HG03280 (cell line): ENCODE data around the gene OR52E2.
"Not testable (repeated sequence)": the region's sequence is repeated elsewhere in the genome, so short reads cannot be mapped to it uniquely, and the experiment has no call there.

Source experiments
- ATAC-seq: cut with Tn5 transposase; IDR thresholded peaks from one replicate; pipeline ENCODE4 v1.9.1; 2021; ENCODE audit warnings: mild to moderate bottlenecking, moderate library complexity; ENCODE audit not compliant: unreplicated experiment

Gene OR52E2

GRCh38 chr11:5059391-5059790, at the start of gene OR52E2:
Gene OR52E2, minus strand, starts transcription at chr11:5059627. Its CDS starts 0 bp downstream, at chr11:5059627.
- ATAC-seq = no peak

GRCh38 chr11:5107285-5107684, 47.9 kb upstream of the OR52E2 start:
- ATAC-seq = no peak

- ATAC-seq = no peak
These were observed 43.6 kb upstream of the OR52E2 start for GRCh38 chr11:5103066-5103465.

GRCh38 chr11:5102246-5102645, 42.8 kb upstream of the OR52E2 start:
- ATAC-seq = no peak

GRCh38 chr11:5096011-5096410, 36.6 kb upstream of the OR52E2 start:
- ATAC-seq = no peak

GRCh38 chr11:5092821-5093585, 33.6 kb upstream of the OR52E2 start:
- no peak for ATAC-seq

- ATAC-seq = no peak
These were observed 31.2 kb upstream of the OR52E2 start for GRCh38 chr11:5090668-5091067.

- no peak for ATAC-seq
These were observed 29.1 kb upstream of the OR52E2 start for GRCh38 chr11:5088556-5088955.

- no peak for ATAC-seq
These were observed 24.2 kb upstream of the OR52E2 start for GRCh38 chr11:5083602-5084001.

GRCh38 chr11:5081405-5081804, 22.0 kb upstream of the OR52E2 start:
- no peak for ATAC-seq

GRCh38 chr11:5071799-5072198, 12.4 kb upstream of the OR52E2 start:
- no peak for ATAC-seq

- no peak for ATAC-seq
These were observed 9.8 kb upstream of the OR52E2 start, which contains the start of gene OR52E1 for GRCh38 chr11:5069272-5069671. Gene OR52E1, plus strand, starts transcription at chr11:5069572.

GRCh38 chr11:5065027-5065426, 5.6 kb upstream of the OR52E2 start:
- no peak for ATAC-seq

GRCh38 chr11:5058679-5059078, 748 bp downstream of the OR52E2 start:
- not testable (repeated sequence) for ATAC-seq

- no peak for ATAC-seq
These were observed 12.6 kb downstream of the OR52E2 start for GRCh38 chr11:5046754-5047330.

GRCh38 chr11:5046226-5046625, 13.2 kb downstream of the OR52E2 start, which contains the start of gene OR52J3:
Gene OR52J3, plus strand, starts transcription at chr11:5046526. Its CDS starts 0 bp downstream, at chr11:5046526.
- ATAC-seq = no peak

- ATAC-seq = no peak
These were observed 16.0 kb downstream of the OR52E2 start for GRCh38 chr11:5043380-5043779.

- ATAC-seq = no peak
These were observed 17.3 kb downstream of the OR52E2 start for GRCh38 chr11:5042091-5042490.

GRCh38 chr11:5040876-5041275, 18.6 kb downstream of the OR52E2 start:
- no peak for ATAC-seq

GRCh38 chr11:5038341-5038740, 21.1 kb downstream of the OR52E2 start:
- ATAC-seq = no peak

GRCh38 chr11:5037926-5038325, 21.5 kb downstream of the OR52E2 start:
- no peak for ATAC-seq

GRCh38 chr11:5036669-5037068, 22.8 kb downstream of the OR52E2 start:
- no peak for ATAC-seq
